CD4-positive, alpha-beta T cell treated with Interferon gamma for 1 hour (primary cell): ENCODE results near the gene HUS1B.
A peak's percentile ranks its signal among the peaks of the same experiment; 100 is the strongest.
"Not testable (repeated sequence)": the region's sequence is repeated elsewhere in the genome, so short reads cannot be mapped to it uniquely, and the experiment has no call there.

ENCODE experiments used
- DNase-seq: peaks from one replicate; pipeline ENCODE4 v3.0.0-alpha.2; 2020

Gene HUS1B

GRCh38 chr6:656460-657252, at the start of gene HUS1B:
Gene HUS1B (minus strand): TSS chr6:657100. CDS start chr6:656944, 156 bp downstream.
- no peak for DNase-seq

- no peak for DNase-seq
These were observed 49.2 kb upstream of the HUS1B start for GRCh38 chr6:706146-706545.

- DNase-seq: no peak
These were observed 48.1 kb upstream of the HUS1B start for GRCh38 chr6:705047-705446.

- DNase-seq: no peak
These were observed 47.1 kb upstream of the HUS1B start for GRCh38 chr6:704046-704445.

GRCh38 chr6:703552-703951, 46.7 kb upstream of the HUS1B start:
- DNase-seq: no peak

- DNase-seq: no peak
These were observed 45.0 kb upstream of the HUS1B start for GRCh38 chr6:701700-702479.

- DNase-seq: no peak
These were observed 44.3 kb upstream of the HUS1B start for GRCh38 chr6:701215-701614.

GRCh38 chr6:700490-700889, 43.6 kb upstream of the HUS1B start:
- no peak for DNase-seq

- no peak for DNase-seq
These were observed 42.4 kb upstream of the HUS1B start for GRCh38 chr6:699319-699718.

GRCh38 chr6:694431-695126, 37.7 kb upstream of the HUS1B start:
- not testable (repeated sequence) for DNase-seq

- no peak for DNase-seq
These were observed 36.8 kb upstream of the HUS1B start for GRCh38 chr6:693723-694009.

- DNase-seq: peak; percentile 77
These were observed 36.2 kb upstream of the HUS1B start, which contains the start of gene EXOC2 for GRCh38 chr6:692858-693722. Gene EXOC2 (minus strand): TSS chr6:693139. CDS start chr6:637818, 55,321 bp downstream.

- peak; percentile 64 for DNase-seq
These were observed 35.5 kb upstream of the HUS1B start for GRCh38 chr6:692356-692851.

GRCh38 chr6:689223-689622, 32.3 kb upstream of the HUS1B start:
- no peak for DNase-seq

GRCh38 chr6:686497-686896, 29.6 kb upstream of the HUS1B start:
- DNase-seq: no peak

GRCh38 chr6:684831-685636, 28.1 kb upstream of the HUS1B start:
- DNase-seq: no peak

- DNase-seq: no peak
These were observed 27.0 kb upstream of the HUS1B start for GRCh38 chr6:683742-684440.

- no peak for DNase-seq
These were observed 23.9 kb upstream of the HUS1B start for GRCh38 chr6:680666-681340.

- DNase-seq: no peak
These were observed 23.4 kb upstream of the HUS1B start for GRCh38 chr6:680251-680650.

GRCh38 chr6:679282-679681, 22.4 kb upstream of the HUS1B start:
- no peak for DNase-seq
